CD4-positive, alpha-beta T cell treated with Interleukin-21 for 1 hour (primary cell): Measurements from ENCODE around the gene MAPK10.

Experiments
- DNase-seq: peaks from one replicate; pipeline ENCODE4 v3.0.0-alpha.2; 2020

Gene MAPK10

DNA sequence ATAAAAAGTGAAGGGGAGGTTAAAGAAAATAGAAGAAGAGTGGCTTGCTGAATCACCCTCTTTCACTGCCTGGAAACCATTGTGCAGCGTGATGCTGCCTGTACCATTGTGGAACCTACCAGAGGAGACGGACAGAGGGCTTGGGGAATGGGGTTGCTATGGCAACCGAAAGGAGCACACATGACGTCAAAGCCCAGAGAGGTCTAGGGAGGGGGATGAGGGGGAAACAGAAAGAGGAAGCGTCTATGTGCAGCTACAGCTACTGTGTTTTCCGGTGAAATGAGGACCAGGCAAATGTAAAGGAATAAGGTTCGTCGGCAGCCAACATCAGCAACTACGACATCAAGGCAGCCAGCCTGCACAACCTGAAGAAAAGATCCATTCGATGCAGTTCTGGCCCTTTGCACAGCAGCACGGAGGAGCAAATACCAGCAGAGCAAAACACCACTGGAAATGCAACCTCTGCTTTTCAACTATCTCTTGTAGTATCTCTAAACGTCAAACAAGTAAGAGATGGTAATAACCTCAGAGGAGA is at the start of gene MAPK10:
Gene MAPK10, minus strand, starts transcription at position 110 of the 535 bp plus-strand sequence.
- DNase-seq, result peak; percentile 71

DNA sequence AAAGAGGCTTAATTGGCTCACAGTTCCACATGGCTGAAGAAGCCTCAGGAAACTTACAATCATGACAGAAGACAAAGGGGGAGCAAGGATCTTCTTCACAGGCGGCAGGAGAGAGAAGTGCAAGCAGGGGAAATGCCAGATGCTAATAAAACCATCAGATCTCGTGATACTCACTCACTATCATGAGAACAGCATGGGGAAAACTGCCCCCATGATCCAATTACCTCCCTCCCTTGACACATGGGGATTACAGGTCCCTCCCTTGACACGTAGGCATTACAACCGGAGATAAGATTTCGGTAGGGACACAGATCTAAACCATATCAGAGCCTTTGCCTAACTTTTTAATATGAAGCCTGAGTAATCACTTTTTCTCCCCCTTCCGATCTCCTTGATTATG is 43.7 kb upstream of the MAPK10 start:
- DNase-seq, result no peak

DNA sequence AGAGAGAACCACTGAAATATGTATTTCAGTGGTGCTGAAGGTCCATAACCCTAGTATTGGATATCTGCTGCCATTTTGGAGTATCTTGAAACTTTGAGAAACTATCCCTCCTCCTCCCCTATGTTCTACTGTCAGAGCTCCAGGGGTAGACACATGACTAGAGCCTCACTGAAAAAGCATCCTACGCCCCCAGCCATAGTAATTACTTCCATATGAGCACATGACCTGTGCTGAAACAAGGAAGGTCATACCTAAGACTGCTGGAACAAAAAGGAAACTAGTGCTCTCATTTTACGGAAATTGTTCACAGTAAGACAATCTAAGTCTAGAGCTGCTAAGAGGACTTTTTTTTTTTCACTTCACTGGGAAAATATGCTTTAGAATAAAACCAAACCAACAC is 42.0 kb upstream of the MAPK10 start:
- no peak for DNase-seq

DNA sequence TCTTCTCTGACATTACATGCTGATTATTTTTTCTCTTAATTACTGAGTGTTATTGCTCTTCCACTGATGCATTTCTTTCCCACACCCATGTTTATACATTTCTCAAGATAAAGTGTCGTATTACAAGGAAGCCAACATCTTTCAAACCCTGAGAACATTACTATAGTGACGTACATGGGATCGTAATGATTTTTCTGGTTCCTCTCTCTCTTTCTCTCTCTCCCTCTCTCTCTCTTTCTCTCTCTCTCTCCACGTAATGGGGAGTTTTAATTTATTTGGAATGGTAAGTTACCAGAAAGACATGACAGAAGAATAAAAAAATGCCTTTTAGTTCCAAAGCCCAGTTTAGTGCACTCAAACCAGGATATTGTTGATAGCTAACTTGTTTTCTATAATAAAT is 40.4 kb upstream of the MAPK10 start:
- no peak for DNase-seq

DNA sequence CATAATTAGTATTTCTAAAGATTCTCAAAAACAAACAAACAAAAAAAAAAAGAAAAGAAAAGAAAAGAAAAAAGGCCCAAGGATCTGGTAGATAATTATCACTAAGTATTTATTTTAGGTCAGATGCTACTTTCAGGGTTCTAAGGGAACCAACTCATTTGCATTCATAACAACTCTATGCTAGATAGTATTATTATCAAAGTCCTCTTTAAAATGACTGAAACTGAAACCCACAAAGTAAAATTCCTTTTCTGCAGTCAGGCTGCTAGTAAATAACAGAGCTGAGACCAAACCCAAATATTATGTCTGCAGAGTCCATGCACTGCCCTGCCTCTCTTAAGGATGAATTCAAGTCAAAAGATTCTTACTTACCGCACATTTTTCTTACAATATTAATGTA is 38.3 kb upstream of the MAPK10 start:
- no peak for DNase-seq

DNA sequence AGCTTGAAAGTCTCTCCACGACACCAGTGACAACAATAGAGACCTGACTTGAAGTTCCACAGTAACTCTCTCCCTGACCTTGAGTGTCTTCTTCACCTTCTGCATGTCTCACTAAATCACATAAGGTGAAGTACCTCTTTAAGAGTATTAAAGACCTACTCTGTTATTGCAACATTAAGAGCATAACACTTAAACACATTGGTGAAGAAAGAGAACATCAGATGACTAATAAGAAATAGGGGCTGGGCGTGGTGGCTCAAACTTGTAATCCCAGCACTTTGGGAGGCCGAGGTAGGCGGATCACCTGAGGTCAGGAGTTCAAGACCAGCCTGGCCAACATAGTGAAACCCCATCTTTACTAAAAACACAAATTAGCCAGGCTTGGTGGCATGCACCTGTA is 33.9 kb upstream of the MAPK10 start:
- DNase-seq, result no peak

DNA sequence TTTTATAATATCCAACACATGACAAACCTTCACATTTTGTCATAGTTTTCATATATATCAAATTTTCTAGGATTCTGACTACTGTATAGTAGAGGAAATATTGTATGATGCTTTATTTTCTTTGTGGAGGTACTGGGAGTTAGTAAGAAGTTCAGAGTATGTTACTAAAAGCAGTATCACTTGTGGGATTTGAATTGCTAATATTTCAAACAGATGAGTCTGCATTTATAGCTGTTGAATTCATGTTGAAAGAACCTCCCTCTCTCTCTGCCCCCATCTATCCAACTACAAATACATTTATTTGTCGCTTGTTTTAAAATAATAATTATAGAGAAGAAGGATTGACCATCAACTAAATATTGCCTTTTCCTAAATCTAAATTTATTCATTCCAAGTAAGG is 29.8 kb upstream of the MAPK10 start:
- no peak for DNase-seq

DNA sequence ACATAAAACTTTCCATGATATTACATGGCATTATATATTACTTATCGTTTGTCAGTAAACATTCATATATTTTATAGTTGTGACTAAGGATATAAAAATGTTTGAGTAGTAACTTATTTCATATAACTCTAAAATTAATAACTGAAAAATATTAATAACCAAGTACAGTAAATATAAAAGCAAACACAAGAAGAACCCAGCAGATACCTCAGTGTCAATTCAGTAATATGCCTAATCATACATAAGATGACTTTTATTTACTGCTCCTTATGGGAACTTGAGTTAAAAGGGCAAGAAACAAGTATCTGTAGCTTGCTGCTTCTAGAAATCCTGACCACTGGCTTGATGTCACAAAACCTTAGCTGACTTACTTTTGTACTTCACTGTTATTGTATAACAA is 28.4 kb upstream of the MAPK10 start:
- DNase-seq, result no peak

DNA sequence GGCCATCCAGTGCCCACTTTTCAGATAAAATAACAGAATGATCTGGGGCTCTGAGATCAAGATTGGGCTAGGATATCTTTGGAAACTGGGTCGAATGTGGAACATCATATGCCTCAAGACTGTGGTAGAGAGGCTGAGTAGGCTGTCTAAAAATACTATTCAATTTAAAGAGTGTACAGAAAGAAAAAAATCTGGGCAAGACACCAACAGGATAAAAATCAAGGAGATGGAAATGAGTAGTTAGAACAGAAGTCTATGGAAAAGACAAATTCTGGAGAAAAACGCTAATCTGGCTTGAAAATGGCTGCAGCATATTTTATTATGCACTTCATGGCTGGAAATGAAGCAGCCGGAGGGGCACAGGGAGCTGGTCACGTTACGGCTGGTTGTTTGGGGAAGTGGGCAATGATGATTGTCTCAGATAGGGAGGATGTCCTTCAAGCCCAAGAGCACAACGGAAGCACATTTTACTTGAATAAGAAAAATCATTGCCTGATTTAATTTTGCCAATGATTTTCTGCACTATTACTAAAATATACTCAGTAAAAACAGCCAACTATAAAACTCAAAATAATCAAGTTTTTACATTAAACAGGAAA is 27.1 kb upstream of the MAPK10 start:
- no peak for DNase-seq

DNA sequence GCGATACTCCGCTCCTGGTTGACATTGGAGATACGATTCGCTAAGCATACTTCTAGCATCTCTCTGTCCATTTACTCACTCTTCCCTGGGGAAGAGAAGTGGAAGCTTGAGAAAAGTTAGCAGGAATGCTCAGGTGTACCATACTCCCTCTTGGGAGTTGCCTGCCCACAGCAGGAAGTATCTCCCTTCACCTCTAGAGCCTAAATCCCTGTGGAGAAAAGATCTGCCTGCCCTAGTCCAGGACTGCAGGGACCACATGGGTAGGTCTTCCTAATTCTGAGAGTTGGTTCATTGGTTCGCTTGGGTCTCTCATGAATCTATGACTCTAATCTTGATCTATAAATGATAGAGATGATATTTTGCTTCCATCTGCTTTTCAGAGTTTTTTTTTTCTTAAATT is 26.3 kb upstream of the MAPK10 start:
- DNase-seq, result no peak

DNA sequence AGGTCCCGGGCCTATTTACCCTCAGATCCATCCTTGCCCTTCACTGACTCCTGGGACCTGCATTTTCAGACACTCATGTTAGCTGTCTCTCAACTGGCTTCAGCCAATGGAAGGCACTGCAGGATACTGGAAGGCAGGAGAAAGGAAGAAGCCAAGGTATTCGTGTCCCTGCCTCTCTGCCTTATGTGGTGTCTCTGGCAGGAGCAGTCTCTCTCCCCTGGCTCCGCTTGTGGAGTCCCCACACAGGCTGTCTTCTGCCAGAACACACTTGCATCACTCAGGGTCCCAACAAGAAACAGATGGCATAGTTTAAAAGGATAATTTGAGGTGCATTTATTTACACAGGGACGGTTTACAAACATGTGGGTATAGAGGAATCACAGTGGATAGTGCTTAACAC is 21.6 kb upstream of the MAPK10 start:
- no peak for DNase-seq

DNA sequence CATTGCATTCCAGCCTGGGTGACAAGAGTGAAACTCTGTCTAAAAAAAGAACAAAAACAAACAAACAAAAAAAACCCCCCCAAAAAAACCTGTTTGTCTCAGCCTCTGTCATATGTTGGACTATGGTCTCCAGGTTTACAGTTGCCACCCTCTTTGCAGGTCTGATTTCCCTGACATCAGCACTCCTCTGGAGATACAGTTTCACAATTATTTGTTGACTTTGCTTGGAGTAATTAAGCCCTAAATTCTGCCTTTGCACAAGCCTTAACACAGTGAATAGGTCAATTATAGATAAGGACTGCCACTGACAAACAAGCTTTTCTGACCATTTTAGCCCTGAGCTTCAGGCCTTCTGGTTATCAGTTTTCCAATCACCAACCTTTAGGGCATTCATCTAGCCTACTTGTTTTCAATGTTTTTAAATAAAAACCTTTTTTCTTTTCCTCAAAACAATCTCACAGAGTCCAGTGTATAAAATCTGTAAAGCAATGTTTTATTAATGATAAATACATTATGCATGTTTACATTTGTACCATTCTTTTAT is 20.4 kb upstream of the MAPK10 start:
- no peak for DNase-seq

DNA sequence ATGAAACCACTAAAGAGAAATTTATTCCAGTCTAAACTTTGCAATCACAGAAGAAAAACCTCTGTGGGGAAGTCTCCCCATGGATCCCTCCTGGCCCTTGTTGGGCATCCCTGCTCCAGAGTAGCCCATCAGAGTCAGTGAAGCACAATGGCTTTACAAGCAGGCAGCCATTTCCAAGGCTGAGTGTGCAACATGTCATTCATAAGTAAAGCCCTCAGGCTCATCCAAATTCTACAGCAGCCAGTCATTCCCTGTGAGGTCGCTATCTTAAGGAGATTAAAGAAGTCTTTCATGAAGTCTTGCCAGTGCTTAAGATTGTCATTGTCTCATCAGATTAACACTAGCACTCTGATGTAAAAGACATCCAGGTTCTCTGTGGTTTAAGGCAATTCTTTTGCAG is 17.0 kb upstream of the MAPK10 start:
- DNase-seq, result no peak

DNA sequence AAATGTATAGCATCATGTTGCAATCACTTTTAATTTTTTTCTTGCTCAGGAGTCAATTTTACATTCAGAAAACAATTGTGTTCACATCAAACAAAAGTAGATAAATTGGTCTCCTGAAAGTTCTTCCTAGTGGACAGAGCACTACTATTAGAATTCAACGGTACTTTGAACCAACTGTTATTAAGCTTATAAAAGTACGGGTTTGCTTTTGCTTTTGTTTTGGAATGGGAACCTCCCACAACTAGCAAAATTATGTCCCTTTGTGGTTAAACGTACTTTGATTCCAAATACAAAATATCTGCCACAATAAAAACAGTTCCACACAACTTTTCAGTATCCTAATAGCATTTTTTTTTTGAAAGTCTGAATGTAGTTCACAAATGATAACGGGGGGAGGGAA is 8.6 kb upstream of the MAPK10 start:
- no peak for DNase-seq

DNA sequence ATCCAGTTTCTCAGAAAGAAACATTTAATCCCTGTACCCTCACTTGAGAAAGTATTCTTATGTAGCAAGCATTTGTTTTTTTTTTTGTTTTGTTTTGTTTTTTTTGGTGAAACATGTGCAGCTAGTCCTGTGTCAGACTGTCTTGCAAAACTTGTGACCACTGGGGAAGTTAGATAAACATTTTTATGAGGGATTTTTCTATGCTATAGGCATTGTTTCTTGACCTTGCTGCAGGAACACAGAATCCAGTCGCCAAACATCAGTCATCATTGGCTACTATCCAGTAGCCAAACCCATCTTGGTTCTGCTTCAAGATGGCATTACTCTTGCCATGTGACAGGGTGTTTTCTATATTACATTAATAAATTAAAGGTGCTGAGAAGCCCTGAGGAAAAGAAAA is 7.7 kb upstream of the MAPK10 start:
- no peak for DNase-seq

DNA sequence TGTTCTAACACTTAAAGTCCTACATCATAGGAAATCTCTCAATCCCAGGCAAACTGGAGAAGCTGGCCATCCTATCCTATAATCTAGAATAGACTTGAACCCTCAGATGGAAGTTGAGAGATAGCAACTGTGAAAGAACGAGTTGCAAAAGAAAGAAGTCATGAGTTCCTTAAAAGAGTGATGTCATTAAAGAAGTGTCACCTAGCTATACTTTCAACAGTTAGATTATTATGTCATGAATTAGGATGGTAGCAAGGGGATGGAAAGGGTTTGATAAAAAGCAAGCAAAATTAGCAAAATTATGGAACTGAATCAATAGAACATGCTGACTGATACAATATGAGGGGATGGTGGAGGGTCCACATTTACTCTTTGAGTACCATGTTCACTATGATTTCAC is 7.1 kb upstream of the MAPK10 start:
- DNase-seq, result no peak

DNA sequence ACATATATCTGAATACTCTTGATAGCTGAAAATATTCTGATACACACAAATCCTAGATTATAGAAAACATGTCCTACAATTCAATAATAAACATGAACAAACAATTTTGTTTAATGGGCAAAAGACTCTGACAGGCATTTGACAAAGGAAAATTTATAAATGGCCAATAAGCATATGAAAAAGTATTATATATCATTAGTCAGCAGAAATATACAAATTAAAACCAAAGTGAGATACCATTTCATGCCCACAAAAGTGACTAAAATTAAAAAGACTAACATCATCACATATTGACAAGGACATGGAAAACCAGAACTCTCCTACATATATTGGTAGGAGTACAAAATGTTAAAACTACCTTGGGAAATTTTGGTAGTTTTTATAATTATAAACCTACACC is 2.7 kb upstream of the MAPK10 start:
- DNase-seq, result no peak

DNA sequence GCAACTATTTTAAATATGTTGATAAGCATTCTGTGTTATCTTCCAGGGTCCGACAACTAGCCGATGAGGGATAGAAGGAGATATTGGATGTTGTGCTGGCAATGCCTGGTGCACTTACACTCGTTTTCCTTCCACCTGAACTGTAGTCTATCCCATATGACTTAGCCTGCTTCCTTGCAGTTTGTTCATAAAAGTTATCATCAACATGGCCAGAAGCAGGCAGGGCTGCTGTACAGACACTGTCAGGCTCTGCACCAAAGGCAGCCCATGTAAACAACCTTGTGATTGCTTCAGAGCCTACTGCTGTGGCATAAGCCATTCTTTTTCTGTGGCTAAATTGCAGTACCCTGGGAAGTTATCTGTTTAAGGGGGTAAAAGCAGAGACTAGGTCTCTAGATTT is 1.6 kb downstream of the MAPK10 start:
- DNase-seq, result no peak

DNA sequence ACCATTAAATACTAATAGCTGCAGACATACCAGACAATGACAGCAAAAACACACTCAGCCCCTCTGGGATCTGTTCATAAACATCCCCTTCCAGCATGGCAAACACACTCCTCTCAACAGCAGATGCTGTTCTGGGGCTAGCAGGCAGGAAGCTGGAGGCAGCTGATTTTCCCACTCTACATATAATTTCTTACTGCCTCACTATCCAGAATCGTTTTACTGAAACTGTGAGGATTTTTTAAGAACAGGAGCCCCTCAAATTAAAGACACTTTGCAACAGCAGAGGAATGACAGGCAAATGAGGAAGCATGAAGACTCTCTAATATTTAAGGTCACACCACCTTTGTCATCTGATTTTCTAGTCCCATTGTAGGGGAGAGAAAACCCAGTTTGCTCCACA is 2.2 kb downstream of the MAPK10 start:
- DNase-seq, result no peak

DNA sequence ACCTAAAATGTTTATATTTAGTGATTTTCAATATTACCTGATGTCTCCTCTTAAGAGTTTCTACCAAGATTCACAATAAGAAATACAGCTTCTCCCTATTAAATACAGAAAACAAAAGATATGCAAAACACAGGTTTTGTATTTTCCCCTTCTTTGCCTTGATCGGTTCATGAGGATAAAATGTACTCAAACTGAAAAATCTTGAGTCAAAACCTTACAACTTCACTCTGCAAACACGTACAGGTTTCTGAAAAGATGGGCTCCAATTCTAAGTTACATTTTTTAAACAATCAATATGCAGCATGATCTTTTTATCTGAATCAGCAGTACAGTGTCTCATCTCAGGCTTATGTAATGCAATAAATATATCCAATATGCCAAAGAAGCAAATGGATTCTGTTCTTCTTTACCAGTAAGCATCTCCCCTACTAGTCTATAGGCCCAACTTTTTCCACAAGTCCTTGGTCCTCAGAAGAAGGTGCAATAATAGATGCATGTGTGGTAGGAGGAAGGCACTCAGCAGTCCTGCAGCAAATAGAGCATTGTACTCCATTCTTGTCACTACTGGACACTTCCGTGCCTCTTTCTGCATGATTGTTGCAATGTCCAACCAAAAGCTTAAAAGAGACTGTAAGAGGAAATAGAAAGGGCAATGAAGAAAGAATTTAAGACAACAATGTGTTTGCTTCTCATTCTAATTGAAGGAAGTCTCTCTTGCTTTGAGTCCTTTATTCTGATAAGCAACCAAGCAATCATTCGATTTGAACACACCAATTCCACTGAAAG is 3.2 kb downstream of the MAPK10 start:
- DNase-seq, result no peak

DNA sequence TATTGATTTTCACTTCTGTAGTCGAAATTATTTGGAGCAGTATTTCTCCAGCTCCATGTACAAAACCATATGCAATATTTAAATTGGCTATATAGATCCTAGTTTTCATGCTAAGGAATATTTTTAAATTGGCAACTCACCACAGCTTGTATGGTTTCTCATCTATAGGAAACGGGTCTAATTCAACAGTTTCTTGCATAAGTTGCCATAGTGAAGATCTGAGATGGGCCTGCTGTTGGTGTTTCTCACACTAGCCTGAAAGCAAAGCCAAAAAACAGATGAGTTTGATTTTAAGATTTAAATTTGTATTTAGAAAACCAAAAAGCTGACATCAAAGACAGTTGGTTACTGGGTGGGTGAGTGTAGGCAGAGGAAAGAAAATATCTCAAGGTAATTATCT is 5.5 kb downstream of the MAPK10 start:
- no peak for DNase-seq

DNA sequence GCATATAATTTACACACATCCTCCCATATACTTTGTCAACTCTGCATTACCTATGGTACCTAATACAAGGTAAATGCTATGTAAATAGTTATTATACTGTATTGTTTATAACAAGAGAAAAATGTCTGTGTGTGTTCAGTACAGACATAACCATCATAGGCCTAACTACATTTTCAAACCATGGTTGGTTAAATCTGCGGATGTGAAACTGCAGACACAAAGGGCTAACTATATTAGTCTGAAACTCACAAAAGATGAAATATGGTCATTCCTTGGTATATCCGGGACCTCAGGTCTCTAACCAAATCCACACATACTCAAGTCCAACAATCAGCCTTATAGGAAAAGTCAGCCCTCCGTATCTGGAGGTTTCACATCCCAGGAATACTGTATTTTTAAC is 13.5 kb downstream of the MAPK10 start:
- DNase-seq, result no peak

DNA sequence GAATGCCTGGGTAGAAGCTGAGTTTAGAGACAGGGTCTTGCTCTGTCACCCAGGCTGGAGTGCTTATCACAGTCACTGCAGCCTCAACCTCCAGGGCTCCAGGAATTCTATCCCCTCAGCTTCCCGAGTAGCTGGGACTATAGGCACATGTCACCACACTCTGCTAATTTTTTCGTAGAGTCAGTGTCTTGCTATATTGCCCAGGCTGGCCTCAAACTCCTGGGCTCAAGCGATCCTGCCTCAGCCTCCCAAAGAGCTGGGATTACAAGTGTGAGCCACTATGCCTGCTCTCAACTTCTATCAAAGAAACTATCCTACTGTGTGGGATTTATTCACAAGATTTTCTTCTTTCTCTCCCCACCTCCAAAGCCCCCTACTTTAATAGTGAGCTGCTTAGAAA is 15.7 kb downstream of the MAPK10 start:
- DNase-seq, result no peak

DNA sequence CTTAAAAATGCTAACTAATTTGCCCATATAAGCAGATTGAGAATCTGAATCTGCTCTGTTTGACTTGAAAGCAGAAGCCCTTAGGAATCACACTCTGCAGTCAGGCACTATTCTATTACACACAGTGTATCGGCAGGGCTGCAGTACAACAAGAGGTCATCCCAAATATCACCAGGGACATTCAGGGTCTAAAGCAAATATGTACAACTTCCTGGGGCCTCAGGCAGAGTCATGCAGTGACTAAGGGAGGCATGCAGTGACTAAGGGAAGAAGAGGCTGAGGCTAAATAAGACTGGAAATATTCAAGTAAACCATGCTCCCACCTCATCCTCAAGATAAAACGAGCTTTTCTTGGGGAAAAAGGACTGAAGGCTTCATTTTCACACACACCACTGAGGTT is 20.9 kb downstream of the MAPK10 start:
- DNase-seq, result no peak

DNA sequence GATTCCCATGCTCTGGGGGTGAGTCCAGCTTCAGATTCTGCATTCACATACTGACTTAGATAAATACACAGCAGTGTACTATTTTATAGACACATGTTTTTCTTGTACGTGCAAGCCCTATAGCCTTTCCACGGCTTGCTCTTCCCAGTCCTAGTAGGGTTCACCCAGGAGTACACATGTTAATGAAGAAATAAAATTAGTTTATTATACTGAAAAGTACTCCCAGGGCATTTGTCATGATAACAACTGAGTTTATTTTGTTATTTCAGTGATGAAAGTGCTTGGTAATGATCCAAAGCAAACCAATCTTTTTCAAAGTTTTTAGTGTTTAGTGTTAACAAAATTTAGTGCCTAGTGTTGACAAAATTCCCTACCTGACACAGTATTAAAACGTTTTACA is 21.3 kb downstream of the MAPK10 start:
- no peak for DNase-seq
